Measurements from ENCODE around the gene OR2L8.

DNA sequence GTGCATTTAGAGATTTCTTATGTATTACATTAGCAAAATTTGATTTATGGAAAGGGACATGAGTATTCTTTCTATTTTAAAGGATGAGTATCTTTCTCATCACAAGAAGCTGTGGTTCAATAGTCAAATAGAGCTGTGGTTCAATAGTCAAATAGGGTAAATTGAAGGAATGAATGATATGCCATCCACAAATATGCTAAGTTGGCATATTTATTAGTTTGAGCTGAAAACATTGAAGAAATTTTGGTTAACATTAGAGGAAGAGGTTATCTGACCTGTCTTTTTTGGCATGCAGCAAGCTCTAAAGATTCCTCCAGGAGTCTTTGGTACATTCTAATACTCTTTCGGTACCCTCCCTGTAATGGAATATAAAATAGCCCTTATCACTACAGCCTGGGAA, 4.8 kb downstream of the OR2L8 start:
- TF ChIP-seq, protein P1, sequence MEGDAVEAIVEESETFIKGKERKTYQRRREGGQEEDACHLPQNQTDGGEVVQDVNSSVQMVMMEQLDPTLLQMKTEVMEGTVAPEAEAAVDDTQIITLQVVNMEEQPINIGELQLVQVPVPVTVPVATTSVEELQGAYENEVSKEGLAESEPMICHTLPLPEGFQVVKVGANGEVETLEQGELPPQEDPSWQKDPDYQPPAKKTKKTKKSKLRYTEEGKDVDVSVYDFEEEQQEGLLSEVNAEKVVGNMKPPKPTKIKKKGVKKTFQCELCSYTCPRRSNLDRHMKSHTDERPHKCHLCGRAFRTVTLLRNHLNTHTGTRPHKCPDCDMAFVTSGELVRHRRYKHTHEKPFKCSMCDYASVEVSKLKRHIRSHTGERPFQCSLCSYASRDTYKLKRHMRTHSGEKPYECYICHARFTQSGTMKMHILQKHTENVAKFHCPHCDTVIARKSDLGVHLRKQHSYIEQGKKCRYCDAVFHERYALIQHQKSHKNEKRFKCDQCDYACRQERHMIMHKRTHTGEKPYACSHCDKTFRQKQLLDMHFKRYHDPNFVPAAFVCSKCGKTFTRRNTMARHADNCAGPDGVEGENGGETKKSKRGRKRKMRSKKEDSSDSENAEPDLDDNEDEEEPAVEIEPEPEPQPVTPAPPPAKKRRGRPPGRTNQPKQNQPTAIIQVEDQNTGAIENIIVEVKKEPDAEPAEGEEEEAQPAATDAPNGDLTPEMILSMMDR (conservative IDR thresholded peaks at IDR 0.05; ENCODE audit: low read depth, low read length), result no peak
- TF ChIP-seq POLR2A (IDR thresholded peaks at IDR 0.05; ENCODE audit: low read depth, low read length), result no peak
- TF ChIP-seq, protein P2, sequence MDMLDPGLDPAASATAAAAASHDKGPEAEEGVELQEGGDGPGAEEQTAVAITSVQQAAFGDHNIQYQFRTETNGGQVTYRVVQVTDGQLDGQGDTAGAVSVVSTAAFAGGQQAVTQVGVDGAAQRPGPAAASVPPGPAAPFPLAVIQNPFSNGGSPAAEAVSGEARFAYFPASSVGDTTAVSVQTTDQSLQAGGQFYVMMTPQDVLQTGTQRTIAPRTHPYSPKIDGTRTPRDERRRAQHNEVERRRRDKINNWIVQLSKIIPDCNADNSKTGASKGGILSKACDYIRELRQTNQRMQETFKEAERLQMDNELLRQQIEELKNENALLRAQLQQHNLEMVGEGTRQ (IDR thresholded peaks at IDR 0.05; ENCODE audit: low read depth, low read length), result no peak
- no peak for TF ChIP-seq RAD21 (IDR thresholded peaks at IDR 0.05; ENCODE audit: low read length)
- TF ChIP-seq MAZ (IDR thresholded peaks at IDR 0.05; ENCODE audit: borderline replicate concordance, low read depth, low read length), result no peak
- TF ChIP-seq, protein P3, sequence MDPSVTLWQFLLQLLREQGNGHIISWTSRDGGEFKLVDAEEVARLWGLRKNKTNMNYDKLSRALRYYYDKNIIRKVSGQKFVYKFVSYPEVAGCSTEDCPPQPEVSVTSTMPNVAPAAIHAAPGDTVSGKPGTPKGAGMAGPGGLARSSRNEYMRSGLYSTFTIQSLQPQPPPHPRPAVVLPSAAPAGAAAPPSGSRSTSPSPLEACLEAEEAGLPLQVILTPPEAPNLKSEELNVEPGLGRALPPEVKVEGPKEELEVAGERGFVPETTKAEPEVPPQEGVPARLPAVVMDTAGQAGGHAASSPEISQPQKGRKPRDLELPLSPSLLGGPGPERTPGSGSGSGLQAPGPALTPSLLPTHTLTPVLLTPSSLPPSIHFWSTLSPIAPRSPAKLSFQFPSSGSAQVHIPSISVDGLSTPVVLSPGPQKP (IDR thresholded peaks at IDR 0.05; ENCODE audit: borderline replicate concordance, low read depth, low read length), result no peak
- no peak for TF ChIP-seq NFE2L2 (IDR thresholded peaks at IDR 0.05; ENCODE audit: low read depth, low read length)
- TF ChIP-seq MXI1 (IDR thresholded peaks at IDR 0.05; ENCODE audit: borderline replicate concordance, low read depth, low read length), result no peak
- no peak for TF ChIP-seq CEBPB (IDR thresholded peaks at IDR 0.05; ENCODE audit: low read depth, low read length)
- no peak for TF ChIP-seq RFX5 (IDR thresholded peaks at IDR 0.05; ENCODE audit: low read depth, low read length)

Data from IMR-90 (cell line).